ENCODE results near the gene CCDC154. TPM values are rescaled to one million over a fixed set of nuclear protein-coding genes. Genes with fewer than 3 reads are reported as not detected.

CCDC154 gene
- polyA plus RNA-seq, 1 experiment, result 0.02 TPM

DNA sequence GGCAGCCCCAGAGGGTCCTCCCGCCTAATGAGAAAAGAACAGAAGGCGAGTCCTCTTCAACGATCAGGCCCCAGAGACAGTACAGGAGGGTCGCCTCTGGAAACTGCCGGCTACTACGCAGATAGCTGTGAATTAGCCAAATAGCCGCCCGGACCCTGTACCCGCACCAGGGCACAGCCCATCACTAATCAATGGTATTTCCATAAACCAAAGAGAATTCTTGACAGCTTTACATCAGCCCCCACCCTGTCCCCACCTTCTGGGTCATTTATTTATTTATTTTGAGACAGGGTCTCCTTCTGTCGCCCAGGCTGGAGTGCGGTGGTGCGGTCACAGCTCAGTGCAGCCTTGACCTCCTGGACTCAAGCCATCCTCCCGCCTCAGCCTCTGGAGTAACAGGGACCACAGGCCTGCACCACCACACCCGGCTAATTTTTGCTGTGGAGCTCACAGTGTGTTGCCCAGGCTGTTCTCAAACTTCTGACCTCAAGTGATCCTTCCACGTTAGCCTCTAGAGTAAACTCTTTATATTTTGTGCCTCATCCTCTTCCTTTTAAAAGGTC is 31.3 kb upstream of the CCDC154 start:
- ChIA-PET POLR2A (no interaction called here), CTCF (no interaction called here)
- no peak for TF ChIP-seq CTCF (IDR thresholded peaks at IDR 0.05; ENCODE audit: low read depth, low read length)

DNA sequence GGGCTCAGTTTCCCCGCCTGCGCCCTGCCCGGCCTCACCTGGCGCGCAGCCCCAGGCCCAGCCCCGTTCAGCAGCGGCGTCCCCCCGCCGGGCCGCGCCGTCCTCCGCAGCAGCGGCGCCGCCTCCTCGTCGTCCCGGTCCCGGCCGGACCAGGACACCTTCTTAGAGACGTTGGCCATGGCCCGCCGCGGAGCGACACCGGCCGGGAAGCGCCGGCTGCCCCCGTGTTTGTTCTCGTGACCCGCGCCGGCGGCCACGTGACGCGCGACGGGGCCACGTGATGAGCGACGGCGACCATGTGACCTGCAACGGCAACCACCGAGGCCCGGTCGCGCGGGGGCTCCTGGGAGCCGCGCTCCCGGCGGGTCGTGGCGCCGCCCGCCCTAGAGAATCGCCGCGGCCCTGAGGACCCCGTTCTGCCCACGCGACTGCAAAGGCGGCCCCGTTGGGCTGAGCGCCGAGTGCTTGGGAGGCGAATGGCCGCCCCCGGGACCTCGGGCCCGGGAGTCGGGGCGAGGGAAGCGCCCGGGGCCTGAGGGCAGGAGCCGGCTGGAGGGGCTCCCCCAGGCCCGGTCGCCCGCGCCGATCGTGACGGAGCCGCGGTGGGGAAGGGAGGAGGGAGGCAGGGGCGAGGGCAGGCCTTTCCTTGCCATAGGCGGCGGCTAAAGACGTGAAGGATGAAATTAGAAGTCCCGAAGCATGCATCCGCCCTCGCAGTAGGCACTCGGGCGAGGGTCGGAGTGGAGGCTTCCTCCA is 30.6 kb upstream of the CCDC154 start, which contains the start of gene CLCN7:
Gene CLCN7, minus strand, starts transcription at position 233 of the 756 bp plus-strand sequence. Its CDS starts 54 bp downstream, at position 179.
- ChIA-PET POLR2A (no interaction called here), CTCF (no interaction called here)
- peak; percentile 53 for DNase-seq (ENCODE audit: low read depth, low spot score)
- no peak for TF ChIP-seq CTCF (IDR thresholded peaks at IDR 0.05; ENCODE audit: low read depth, low read length)
- H3K9me3 ChIP-seq (ENCODE audit: control insufficient read depth, insufficient read depth, low read length), result peaks cover 24% of the 10 kb centered on the region
- H3K27ac ChIP-seq (ENCODE audit: low read depth, low read length), result peak within 1 kb of the TSS; percentile 39
- H3K27me3 ChIP-seq (ENCODE audit: control insufficient read depth, insufficient read depth, low read length), result no peaks in the 10 kb centered on the region
- H3K4me3 ChIP-seq (ENCODE audit: low read depth, low read length), result peak within 1 kb of the TSS; percentile 77

More for the DNA sequence above, 31.3 kb upstream of the CCDC154 start:
- no peak for DNase-seq (ENCODE audit: low read depth, low spot score)
- Histone ChIP-seq H3K27me3 (ENCODE audit: control insufficient read depth, insufficient read depth, low read length) (no peaks in the 10 kb centered on the region), H3K4me3 (ENCODE audit: low read depth, low read length) (peak overlapping the region; percentile 77), H3K9me3 (ENCODE audit: control insufficient read depth, insufficient read depth, low read length) (peaks cover 21% of the 10 kb centered on the region), H3K27ac (ENCODE audit: low read depth, low read length) (peak overlapping the region; percentile 39)

DNA sequence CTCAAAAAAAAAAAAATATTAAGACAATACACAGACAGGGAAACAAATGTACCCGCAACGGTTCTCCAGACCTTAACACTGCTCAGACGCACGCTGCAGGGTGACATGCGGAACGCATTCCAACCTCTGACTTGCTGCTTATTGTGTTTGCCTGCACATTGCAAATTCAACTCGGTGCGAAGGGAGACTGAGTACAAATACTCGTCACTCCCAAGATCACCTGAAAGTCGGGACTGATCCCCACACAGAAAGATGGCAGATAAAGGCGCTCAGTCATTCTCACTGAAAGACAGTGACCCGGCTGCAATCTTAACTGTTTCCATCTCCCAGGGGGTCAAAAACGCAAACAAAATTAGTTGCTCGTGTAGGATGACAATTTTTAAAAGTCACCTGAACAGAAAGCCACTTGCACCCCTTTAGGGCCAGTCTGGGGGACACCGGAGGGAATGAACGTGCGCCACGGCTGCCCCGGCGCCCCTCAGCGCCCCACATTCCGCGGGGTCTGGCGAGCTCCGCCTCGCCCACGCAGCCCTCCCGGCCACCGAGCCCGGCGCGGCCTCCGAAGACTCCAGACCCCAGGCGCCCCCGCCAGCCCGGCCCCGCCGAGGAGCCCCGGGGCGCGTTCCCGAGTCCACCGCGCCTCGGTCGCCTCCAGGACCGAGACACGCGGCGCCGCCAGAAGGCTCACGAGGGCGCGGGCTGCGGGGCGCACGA is 29.9 kb upstream of the CCDC154 start:
- no peak overlapping the region for H3K27ac ChIP-seq (ENCODE audit: low read depth, low read length)
- H3K9me3 ChIP-seq (ENCODE audit: control insufficient read depth, insufficient read depth, low read length), result peaks cover 24% of the 10 kb centered on the region
- ChIA-PET CTCF (no interaction called here), POLR2A (no interaction called here)
- no peak for TF ChIP-seq CTCF (IDR thresholded peaks at IDR 0.05; ENCODE audit: low read depth, low read length)
- peak overlapping the region; percentile 77 for H3K4me3 ChIP-seq (ENCODE audit: low read depth, low read length)
- no peak for DNase-seq (ENCODE audit: low read depth, low spot score)
- H3K27me3 ChIP-seq (ENCODE audit: control insufficient read depth, insufficient read depth, low read length), result no peaks in the 10 kb centered on the region

GRCh38 chr16:1472974-1473373 is 28.6 kb upstream of the CCDC154 start:
- no peak for TF ChIP-seq CTCF (IDR thresholded peaks at IDR 0.05; ENCODE audit: low read depth, low read length)
- POLR2A ChIA-PET, result interaction anchor here (0.7 kb wide), 2 partner anchors 272 to 492 kb away, joined by 3 to 4 read pairs; partner anchors contain the start of gene RPS2
- H3K4me3 ChIP-seq (ENCODE audit: low read depth, low read length), result no peak overlapping the region

More at GRCh38 chr16:1472974-1473373, 28.6 kb upstream of the CCDC154 start:
- no peak for DNase-seq (ENCODE audit: low read depth, low spot score)
- Histone ChIP-seq H3K27me3 (ENCODE audit: control insufficient read depth, insufficient read depth, low read length) (no peaks in the 10 kb centered on the region), H3K9me3 (ENCODE audit: control insufficient read depth, insufficient read depth, low read length) (peaks cover 24% of the 10 kb centered on the region), H3K27ac (ENCODE audit: low read depth, low read length) (no peak overlapping the region)
- CTCF ChIA-PET, result no interaction called here

Measured in AG04450 (cell line).